Activated T-cell treated with anti-CD3 and anti-CD28 coated beads, Interleukin-2, amount 50 U/mL, for 4 hours (primary cell): Measurements from ENCODE around the gene DCP2. TPM values are rescaled to one million over a fixed set of nuclear protein-coding genes. Genes with fewer than 3 reads are reported as not detected.

Experiments
- ATAC-seq, 2 donors: fragments of 200-7000 bp; cut with Tn5 transposase; one replicate each; pipeline ENCODE4 v1.10.0; 2021
- DNase-seq: peaks from one replicate; pipeline ENCODE4 v3.0.0-alpha.2; 2020
- H3K27me3 Mint-ChIP-seq: one replicate; pipeline ENCODE4 v1.8.0; 2021; ENCODE audit warnings: low read depth, mixed read lengths
- H3K36me3 Mint-ChIP-seq: one replicate; pipeline ENCODE4 v1.8.0; 2022; ENCODE audit warnings: mixed read lengths; ENCODE audit not compliant: insufficient read depth
- H3K4me1 Mint-ChIP-seq: one replicate; pipeline ENCODE4 v1.8.0; 2021; ENCODE audit warnings: low read depth, mixed read lengths
- H3K4me3 Mint-ChIP-seq: one replicate; pipeline ENCODE4 v1.8.0; 2021; ENCODE audit warnings: mild to moderate bottlenecking, moderate library complexity, mixed read lengths
- H3K9me3 Mint-ChIP-seq: one replicate; pipeline ENCODE4 v1.8.0; 2021; ENCODE audit warnings: mixed read lengths
- total RNA-seq, 3 donors: library from RNA; stranded (reverse); gene quantifications; one replicate each; pipeline ENCODE4 v1.2.1, GENCODE V29; 2021

Gene DCP2
- total RNA-seq, 3 donors from 2014 or later = 36.8 to 42.1 (median 41.1) TPM

- Mint-ChIP-seq H3K4me1 (peaks cover 45% of the 10 kb centered on the region), H3K4me3 (peak overlapping the region; percentile 100), H3K9me3 (no peaks in the 10 kb centered on the region), H3K36me3 (peaks cover 7% of the 10 kb centered on the region), H3K27me3 (no peaks in the 10 kb centered on the region)
- ATAC-seq = no peak
- no peak for DNase-seq
Observed at GRCh38 chr5:112977440-112977861, 853 bp downstream of the DCP2 start.

DNA sequence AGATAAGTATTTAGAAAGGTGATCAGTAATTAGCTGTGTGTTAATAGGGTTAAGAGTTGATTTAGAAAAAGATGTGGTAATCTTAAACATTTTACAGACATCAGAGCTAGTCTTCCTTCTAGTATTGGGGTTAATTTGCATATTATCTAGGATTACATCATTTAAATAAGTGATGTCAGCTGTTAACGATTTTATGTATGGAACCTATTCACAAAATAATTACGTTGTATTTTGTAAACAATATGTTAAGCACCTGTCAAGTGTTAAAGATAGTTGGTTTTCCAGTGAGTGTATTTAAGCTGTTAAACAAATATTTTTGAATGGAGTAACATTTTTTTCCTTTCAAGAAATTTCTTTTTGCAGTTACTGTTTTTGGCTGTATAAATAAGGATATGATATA lies 2.2 kb downstream of the DCP2 start:
- H3K4me3 Mint-ChIP-seq = peak overlapping the region; percentile 100
- no peak for DNase-seq
- peaks cover 12% of the 10 kb centered on the region for H3K36me3 Mint-ChIP-seq
- no peaks in the 10 kb centered on the region for H3K9me3 Mint-ChIP-seq
- peaks cover 57% of the 10 kb centered on the region for H3K4me1 Mint-ChIP-seq
- no peak for ATAC-seq
- H3K27me3 Mint-ChIP-seq = no peaks in the 10 kb centered on the region

DNA sequence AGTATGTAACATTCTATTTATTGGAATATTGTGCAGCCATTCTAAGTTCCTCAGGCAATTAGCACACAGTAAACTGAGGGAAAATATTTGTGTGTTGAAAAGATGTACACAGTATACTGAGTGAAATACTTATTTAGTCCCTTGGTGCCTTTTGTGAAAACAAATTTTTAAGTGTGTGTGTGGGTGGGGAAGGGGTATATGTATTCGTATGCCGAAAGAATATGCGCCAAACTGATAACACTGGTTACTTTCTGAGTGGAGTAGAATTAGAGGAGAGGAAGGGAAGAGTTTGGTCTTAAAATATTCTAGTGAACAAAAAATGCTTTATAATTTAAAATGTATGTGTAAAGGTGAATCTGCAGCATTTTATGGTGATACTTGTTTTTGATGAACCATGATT lies 3.1 kb downstream of the DCP2 start:
- DNase-seq (no peak), ATAC-seq (no peak)
- Mint-ChIP-seq H3K27me3 (no peaks in the 10 kb centered on the region), H3K4me3 (peak overlapping the region; percentile 73), H3K9me3 (no peaks in the 10 kb centered on the region), H3K36me3 (peaks cover 12% of the 10 kb centered on the region), H3K4me1 (peaks cover 65% of the 10 kb centered on the region)

DNA sequence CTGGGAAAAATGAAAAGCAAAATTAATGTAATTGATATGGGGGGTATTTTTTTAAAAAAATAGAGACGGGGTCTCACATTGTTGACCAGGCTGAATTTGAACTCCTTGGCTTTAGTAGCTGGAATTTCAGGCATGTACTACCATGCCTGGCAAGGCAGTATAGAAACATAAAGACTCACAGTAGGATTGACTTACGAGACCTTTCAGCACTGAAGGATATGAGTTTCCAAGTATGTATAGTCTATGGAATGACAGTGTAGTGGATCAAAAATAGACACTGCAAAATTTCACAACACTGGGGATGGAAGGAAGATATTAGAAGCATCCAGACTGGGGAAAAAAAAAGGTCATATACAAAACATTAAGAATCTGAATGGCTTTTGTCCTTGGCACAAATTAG lies 6.8 kb downstream of the DCP2 start:
- Mint-ChIP-seq H3K27me3 (no peaks in the 10 kb centered on the region), H3K4me3 (no peak overlapping the region), H3K4me1 (peaks cover 64% of the 10 kb centered on the region), H3K9me3 (no peaks in the 10 kb centered on the region), H3K36me3 (peaks cover 15% of the 10 kb centered on the region)
- no peak for ATAC-seq
- no peak for DNase-seq

- no peaks in the 10 kb centered on the region for H3K27me3 Mint-ChIP-seq
- ATAC-seq (no peak), DNase-seq (no peak)
- peaks cover 58% of the 10 kb centered on the region for H3K4me1 Mint-ChIP-seq
- H3K9me3 Mint-ChIP-seq = no peaks in the 10 kb centered on the region
- H3K36me3 Mint-ChIP-seq = peaks cover 22% of the 10 kb centered on the region
- H3K4me3 Mint-ChIP-seq = no peak overlapping the region
Observed at GRCh38 chr5:112986224-112986623, 9.6 kb downstream of the DCP2 start.

- no peak overlapping the region for H3K4me3 Mint-ChIP-seq
- peak; percentile 63 for ATAC-seq
- peaks cover 19% of the 10 kb centered on the region for H3K4me1 Mint-ChIP-seq
- DNase-seq = peak; percentile 77
- H3K9me3 Mint-ChIP-seq = no peaks in the 10 kb centered on the region
- H3K27me3 Mint-ChIP-seq = no peaks in the 10 kb centered on the region
- peaks cover 23% of the 10 kb centered on the region for H3K36me3 Mint-ChIP-seq
Observed at GRCh38 chr5:112995764-112996618, 19.4 kb downstream of the DCP2 start.

GRCh38 chr5:112996830-112997374 lies 20.3 kb downstream of the DCP2 start:
- H3K36me3 Mint-ChIP-seq = peaks cover 26% of the 10 kb centered on the region
- H3K4me1 Mint-ChIP-seq = peaks cover 14% of the 10 kb centered on the region
- H3K27me3 Mint-ChIP-seq = no peaks in the 10 kb centered on the region
- no peak for DNase-seq
- H3K9me3 Mint-ChIP-seq = no peaks in the 10 kb centered on the region
- no peak overlapping the region for H3K4me3 Mint-ChIP-seq
- no peak for ATAC-seq

DNA sequence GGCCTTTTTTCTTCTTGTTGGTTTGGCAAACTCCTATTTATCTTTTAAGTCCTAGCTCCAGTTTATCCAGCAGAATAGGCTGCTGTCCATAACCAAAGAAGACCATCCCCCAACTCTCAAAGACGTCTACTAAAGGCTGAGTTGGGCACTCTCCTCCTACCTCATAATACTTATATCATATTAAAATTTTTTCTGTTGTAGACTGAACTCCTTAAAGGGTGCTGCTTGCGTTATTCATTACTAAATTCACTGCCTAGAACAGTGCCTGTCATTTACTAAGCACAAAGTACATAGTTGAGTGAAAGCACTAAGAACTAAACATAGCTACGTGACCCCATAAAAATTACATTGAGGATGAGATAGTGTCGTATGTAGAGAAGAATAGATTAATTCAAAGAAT lies 21.7 kb downstream of the DCP2 start:
- Mint-ChIP-seq H3K36me3 (peaks cover 27% of the 10 kb centered on the region), H3K27me3 (no peaks in the 10 kb centered on the region)

DNA sequence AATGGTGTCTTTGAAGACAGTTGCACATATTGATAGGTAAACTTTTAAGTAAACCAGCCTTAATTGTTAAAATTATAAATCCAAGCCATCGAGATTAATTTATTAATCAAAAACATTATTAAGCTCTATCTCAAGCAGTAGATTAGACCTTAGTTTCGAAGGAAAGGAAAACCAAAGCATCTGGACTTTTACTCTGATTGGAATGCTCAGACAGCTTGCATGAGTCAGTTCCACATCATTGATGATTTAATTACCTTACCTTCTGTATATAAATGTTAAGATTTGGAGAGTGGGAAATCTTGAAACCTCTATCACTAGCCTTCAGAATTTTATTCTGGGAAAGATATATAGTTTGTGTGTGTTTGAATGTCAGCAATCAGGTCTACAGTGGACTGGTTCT lies 23.9 kb downstream of the DCP2 start:
- Mint-ChIP-seq H3K9me3 (no peaks in the 10 kb centered on the region), H3K4me3 (no peak overlapping the region), H3K4me1 (peaks cover 14% of the 10 kb centered on the region), H3K36me3 (peaks cover 31% of the 10 kb centered on the region), H3K27me3 (no peaks in the 10 kb centered on the region)
- DNase-seq = no peak
- ATAC-seq = no peak

More for the DNA sequence above, 21.7 kb downstream of the DCP2 start:
- ATAC-seq (no peak), DNase-seq (no peak)
- H3K4me3 Mint-ChIP-seq = no peak overlapping the region
- no peaks in the 10 kb centered on the region for H3K9me3 Mint-ChIP-seq
- peaks cover 12% of the 10 kb centered on the region for H3K4me1 Mint-ChIP-seq

DNA sequence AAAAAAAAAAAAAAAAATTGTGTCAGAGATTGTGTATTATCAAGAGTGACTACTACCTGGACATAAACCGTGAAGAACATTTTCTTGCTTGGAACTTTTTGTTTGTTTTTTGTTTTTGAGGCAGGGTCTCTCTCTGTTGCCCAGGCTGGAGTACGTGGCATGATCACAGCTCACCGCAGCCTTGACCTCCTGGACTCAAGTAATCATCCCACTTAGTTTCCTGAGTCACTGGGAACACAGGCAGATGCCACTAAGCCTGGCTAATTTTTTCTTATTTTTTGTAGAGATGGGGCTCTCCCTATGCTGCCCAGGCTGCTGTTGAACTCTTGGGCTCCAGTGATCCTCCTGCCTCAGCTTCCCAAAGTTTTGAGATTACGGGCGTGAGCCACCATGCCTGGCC lies 25.8 kb downstream of the DCP2 start:
- no peaks in the 10 kb centered on the region for H3K27me3 Mint-ChIP-seq

DNA sequence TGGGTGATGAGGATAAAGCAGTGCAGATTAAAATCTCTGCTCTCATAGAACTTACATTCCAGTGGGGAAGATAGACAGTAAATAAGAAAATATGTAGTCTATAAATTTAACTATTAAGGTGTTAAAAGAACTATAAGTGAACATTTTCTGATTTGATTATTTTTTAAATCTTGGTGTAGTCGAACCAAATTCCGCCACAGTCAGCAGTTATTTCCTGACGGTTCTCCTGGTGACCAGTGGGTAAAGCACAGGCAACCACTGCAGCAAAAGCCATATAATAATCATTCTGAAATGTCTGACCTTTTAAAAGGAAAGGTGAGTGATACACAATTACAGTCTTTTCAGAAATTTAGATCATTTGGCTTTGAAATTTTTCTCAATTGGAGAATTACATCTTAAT lies 27.2 kb downstream of the DCP2 start:
- Mint-ChIP-seq H3K27me3 (no peaks in the 10 kb centered on the region), H3K9me3 (no peaks in the 10 kb centered on the region), H3K36me3 (peaks cover 29% of the 10 kb centered on the region), H3K4me1 (peaks cover 9% of the 10 kb centered on the region), H3K4me3 (no peak overlapping the region)
- no peak for ATAC-seq
- no peak for DNase-seq

More for the DNA sequence above, 25.8 kb downstream of the DCP2 start:
- no peak overlapping the region for H3K4me3 Mint-ChIP-seq
- DNase-seq (no peak), ATAC-seq (no peak)
- H3K36me3 Mint-ChIP-seq = peaks cover 31% of the 10 kb centered on the region
- H3K4me1 Mint-ChIP-seq = peaks cover 9% of the 10 kb centered on the region
- H3K9me3 Mint-ChIP-seq = no peaks in the 10 kb centered on the region

DNA sequence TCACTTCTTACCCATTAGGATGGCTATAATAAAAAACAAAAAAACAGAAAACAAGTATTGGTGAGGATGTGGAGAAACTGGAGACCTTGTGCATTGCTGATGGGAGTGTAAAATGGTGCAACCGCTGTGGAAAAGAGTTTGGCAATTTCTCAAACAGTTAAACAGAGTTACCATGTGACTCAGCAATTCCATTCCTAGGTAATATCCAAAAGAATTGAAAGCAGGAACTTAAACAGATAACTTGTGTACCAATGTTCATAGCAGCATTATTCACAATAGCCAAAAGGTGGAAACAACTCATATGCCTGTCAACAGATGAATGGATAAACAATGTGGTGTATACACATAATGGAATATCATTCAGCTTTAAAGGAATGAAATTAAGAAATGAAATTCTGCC lies 28.9 kb downstream of the DCP2 start:
- H3K4me3 Mint-ChIP-seq = no peak overlapping the region
- ATAC-seq (no peak), DNase-seq (no peak)
- H3K36me3 Mint-ChIP-seq = peaks cover 33% of the 10 kb centered on the region
- no peaks in the 10 kb centered on the region for H3K9me3 Mint-ChIP-seq
- no peaks in the 10 kb centered on the region for H3K27me3 Mint-ChIP-seq
- H3K4me1 Mint-ChIP-seq = peaks cover 7% of the 10 kb centered on the region

DNA sequence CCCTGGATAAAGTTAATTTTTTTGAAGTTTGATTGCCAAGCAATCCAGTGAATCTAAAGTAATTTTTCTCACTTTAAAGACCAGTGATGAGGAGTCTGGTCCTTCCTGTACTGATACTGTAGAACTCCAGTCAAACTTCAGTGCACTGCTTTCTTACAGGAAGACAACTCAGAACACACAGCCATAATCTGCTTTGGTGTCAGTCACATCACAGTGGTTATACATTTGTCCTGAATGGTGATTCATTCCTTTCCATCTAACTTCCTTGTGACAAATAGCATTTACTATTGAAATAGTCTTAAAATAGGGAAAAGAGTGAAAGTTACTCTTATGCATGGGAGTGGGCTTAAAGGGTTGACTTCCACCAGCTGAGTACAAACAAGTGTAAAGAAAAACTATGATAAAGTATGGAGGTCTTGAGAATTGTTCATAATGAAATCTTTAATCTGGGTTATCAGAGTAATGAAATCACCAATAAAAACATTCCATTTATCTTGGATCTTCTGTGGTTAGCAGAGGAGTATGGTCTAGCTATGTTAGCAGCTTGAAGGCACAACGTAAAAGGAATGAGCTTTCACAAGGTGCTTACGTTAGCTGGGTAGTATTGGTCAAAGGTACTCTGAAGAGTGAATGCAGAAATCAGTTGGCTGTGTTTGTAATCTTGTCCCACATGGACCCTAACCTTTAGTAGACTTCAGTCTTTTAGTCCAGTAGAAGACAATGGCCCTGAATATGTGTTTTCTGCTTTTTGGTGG lies 41.5 kb downstream of the DCP2 start:
- Mint-ChIP-seq H3K4me1 (peaks cover 65% of the 10 kb centered on the region), H3K4me3 (no peak overlapping the region), H3K27me3 (no peaks in the 10 kb centered on the region), H3K9me3 (no peaks in the 10 kb centered on the region), H3K36me3 (peaks cover 24% of the 10 kb centered on the region)
- DNase-seq (no peak), ATAC-seq (no peak)

DNA sequence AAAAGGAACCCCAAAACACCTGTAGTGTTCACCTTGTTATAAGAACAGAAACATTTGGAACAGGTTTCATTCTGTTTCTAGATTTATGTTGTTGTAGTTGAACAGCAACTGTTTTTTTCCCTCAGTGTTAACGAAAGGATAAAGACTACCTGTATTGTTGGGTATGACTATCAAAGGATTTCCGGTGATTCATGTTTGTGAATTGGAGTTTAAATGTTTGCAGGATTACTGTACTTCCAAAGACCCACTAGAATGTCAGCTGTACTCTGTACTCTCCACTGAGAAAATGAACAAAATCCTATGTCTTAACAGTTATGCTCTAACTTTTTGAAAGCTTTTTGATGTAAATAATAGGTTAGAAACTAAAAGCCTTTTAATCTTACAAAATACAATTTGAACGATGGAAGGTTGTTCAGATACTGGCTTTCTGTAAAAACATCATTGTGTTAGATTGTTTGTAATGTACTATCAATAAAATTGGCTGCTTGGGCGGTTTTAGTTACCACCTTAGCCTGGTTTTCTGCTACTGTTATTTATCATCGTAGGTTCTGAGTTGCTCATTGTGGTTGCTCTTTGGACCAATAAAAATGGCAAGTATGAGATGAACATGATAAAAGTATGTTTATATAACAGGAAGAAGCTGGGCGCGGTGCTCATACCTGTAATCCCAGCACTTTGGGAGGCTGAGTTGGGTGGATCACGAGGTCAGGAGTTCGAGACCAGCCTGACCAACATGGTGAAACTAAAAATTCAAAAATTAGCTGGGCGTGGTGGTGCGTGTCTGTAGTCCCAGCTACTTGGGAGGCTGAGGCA lies 44.1 kb downstream of the DCP2 start:
- Mint-ChIP-seq H3K36me3 (peaks cover 15% of the 10 kb centered on the region), H3K4me3 (no peak overlapping the region), H3K27me3 (no peaks in the 10 kb centered on the region), H3K9me3 (no peaks in the 10 kb centered on the region), H3K4me1 (peaks cover 74% of the 10 kb centered on the region)
- DNase-seq = no peak
- ATAC-seq = peak; percentile 55 to 62
